T-cell (primary cell): ENCODE results near the gene ERC2. TPM values are rescaled to one million over a fixed set of nuclear protein-coding genes. Genes with fewer than 3 reads are reported as not detected.

Source experiments
- ATAC-seq, 4 experiments: fragments of 200-7000 bp in 3 of 4; fragments of 150-1000 bp in 1 of 4; cut with Tn5 transposase; replicated peaks in 1 of 4; 1 replicate in 3 of 4; 2 replicates in 1 of 4; pipeline ENCODE4 v1.10.0; 2021; ENCODE audit warnings: moderate library complexity in 3 of 4, mild to moderate bottlenecking in 2 of 4, moderate number of reproducible peaks in 1 of 4
- CTCF ChIA-PET, 2 donors: fragments of 300-600 bp; sonication (Branson Sonifier 250); formaldehyde crosslinking; loops; one replicate each; lab custom pipeline; 2022; ENCODE audit warnings: antibody characterized with exemption in 2 of 2; lab: Charles Lee
- POLR2A ChIA-PET, 2 donors: fragments of 300-600 bp; sonication (Branson Sonifier 250); formaldehyde crosslinking; loops; one replicate each; lab custom pipeline; 2022; ENCODE audit warnings: antibody characterized with exemption in 2 of 2; lab: Charles Lee
- DNase-seq, 35 experiments: peaks; one replicate each; pipeline versions ENCODE4 v3.0.0 to v3.0.0-alpha.2; 2013 to 2023
- H3K27ac ChIP-seq: one replicate; pipeline ENCODE4 v1.5.1; 2013; ENCODE audit warnings: low read length
- H3K27me3 ChIP-seq, 2 experiments: replicated peaks in 1 of 2; 1 replicate in 1 of 2; 2 replicates in 1 of 2; pipeline versions ENCODE4 v1.6.1 to v1.7.0; 2013; ENCODE audit warnings: low read length in 1 of 2, mixed read lengths in 1 of 2; ENCODE audit not compliant: control insufficient read depth in 2 of 2, insufficient read depth in 2 of 2; ENCODE audit errors: extremely low read depth in 1 of 2
- H3K36me3 ChIP-seq, 2 donors: 1 replicate in 1 of 2; 2 replicates in 1 of 2; pipeline versions ENCODE4 v1.6.1 to v1.7.0; 2013; ENCODE audit warnings: low read length in 1 of 2; ENCODE audit not compliant: control insufficient read depth in 2 of 2, insufficient read depth in 1 of 2; ENCODE audit errors: extremely low read depth in 1 of 2
- H3K4me1 ChIP-seq, 2 experiments: 1 replicate in 1 of 2; 2 replicates in 1 of 2; pipeline versions ENCODE4 v1.6.1 to v1.7.0; 2013; ENCODE audit warnings: low read length in 2 of 2, mixed read lengths in 1 of 2; ENCODE audit not compliant: insufficient read depth in 2 of 2, control insufficient read depth in 1 of 2; ENCODE audit errors: extremely low read depth in 1 of 2
- H3K4me3 ChIP-seq, 2 donors: 1 replicate in 1 of 2; 2 replicates in 1 of 2; pipeline versions ENCODE4 v1.5.1 to v1.7.0; 2013; ENCODE audit warnings: mild to moderate bottlenecking in 2 of 2, low read length in 1 of 2, moderate library complexity in 1 of 2; ENCODE audit not compliant: control insufficient read depth in 1 of 2; ENCODE audit errors: extremely low read depth in 1 of 2
- H3K9me3 ChIP-seq: 2 replicates; pipeline ENCODE4 v1.7.0; 2013
- H3K27ac Mint-ChIP-seq, 2 donors: one replicate each; pipeline ENCODE4 v1.8.0; 2020 to 2021; ENCODE audit warnings: mild to moderate bottlenecking in 2 of 2, mixed read lengths in 2 of 2
- H3K27me3 Mint-ChIP-seq, 2 donors: one replicate each; pipeline ENCODE4 v1.8.0; 2021 to 2022; ENCODE audit warnings: mixed read lengths in 2 of 2
- H3K36me3 Mint-ChIP-seq: one replicate; pipeline ENCODE4 v1.8.0; 2021; ENCODE audit warnings: mixed read lengths
- H3K4me1 Mint-ChIP-seq, 3 donors: one replicate each; pipeline ENCODE4 v1.8.0; 2020 to 2022; ENCODE audit warnings: mixed read lengths in 3 of 3, mild to moderate bottlenecking in 1 of 3
- H3K4me3 Mint-ChIP-seq, 3 donors: one replicate each; pipeline ENCODE4 v1.8.0; 2020 to 2022; ENCODE audit warnings: mild to moderate bottlenecking in 3 of 3, mixed read lengths in 3 of 3, moderate library complexity in 3 of 3
- H3K9me3 Mint-ChIP-seq, 3 donors: one replicate each; pipeline ENCODE4 v1.8.0; 2020 to 2022; ENCODE audit warnings: mixed read lengths in 3 of 3
- WGBS: methylation state at CpG from one replicate; pipeline ENCODE4 v1.1.5; 2013; ENCODE audit warnings: missing lambda C conversion rate; ENCODE audit not compliant: insufficient coverage; 5-methylcytosine and 5-hydroxymethylcytosine counted together
- total RNA-seq, 35 experiments: library from RNA in 6 of 35; stranded (reverse) in 6 of 35; fragments of 120-200 nt in 1 of 35; gene quantifications; one replicate each; pipeline versions ENCODE4 v1.2.1 to v1.2.4 and lab custom pipeline; 2013 to 2026

The ERC2 gene
- total RNA-seq, 5 donors from 2014 or later (not counting 1 experiment from before 2014, with no cell fraction given), result not detected

- ATAC-seq (no peak), DNase-seq (peak in 1 of 35 experiments; percentile 1)
- Mint-ChIP-seq H3K9me3 (no peaks in the 10 kb centered on the region), H3K27me3 (peaks cover 3 to 4% of the 10 kb centered on the region in 2 donors), H3K27ac (no peak overlapping the region), H3K4me1 (no peaks in the 10 kb centered on the region), H3K36me3 (no peaks in the 10 kb centered on the region), H3K4me3 (no peak overlapping the region)
- ChIA-PET POLR2A (no interaction called here), CTCF (no interaction called here)
- Histone ChIP-seq H3K4me1 (no peaks in the 10 kb centered on the region), H3K9me3 (no peaks in the 10 kb centered on the region), H3K36me3 (no peaks in the 10 kb centered on the region), H3K27ac (no peak overlapping the region), H3K4me3 (no peak overlapping the region), H3K27me3 (no peaks in the 10 kb centered on the region)
- 83% methylated on average over 7 of the region's 7 CpGs for WGBS
These were observed 844.0 kb downstream of the ERC2 start for GRCh38 chr3:55624238-55624637.

- ATAC-seq (no peak), DNase-seq (no peak)
- Mint-ChIP-seq H3K36me3 (no peaks in the 10 kb centered on the region), H3K4me1 (no peaks in the 10 kb centered on the region), H3K27ac (no peak overlapping the region), H3K9me3 (no peaks in the 10 kb centered on the region), H3K4me3 (no peak overlapping the region), H3K27me3 (peaks cover 3 to 4% of the 10 kb centered on the region in 2 donors)
- WGBS, result 56% methylated on average over 1 of the region's 2 CpGs
- no peaks in the 10 kb centered on the region for H3K9me3 ChIP-seq
- H3K4me1 ChIP-seq, result no peaks in the 10 kb centered on the region
- no peak overlapping the region for H3K27ac ChIP-seq
- no peaks in the 10 kb centered on the region for H3K36me3 ChIP-seq
- H3K4me3 ChIP-seq, result no peak overlapping the region
- ChIA-PET POLR2A (no interaction called here), CTCF (no interaction called here)
- H3K27me3 ChIP-seq, result no peaks in the 10 kb centered on the region
These were observed 844.5 kb downstream of the ERC2 start for GRCh38 chr3:55623786-55624185.

GRCh38 chr3:55622733-55623132 lies 845.5 kb downstream of the ERC2 start:
- CTCF ChIA-PET, result no interaction called here
- H3K27me3 Mint-ChIP-seq, result peaks cover 3 to 4% of the 10 kb centered on the region in 2 donors

GRCh38 chr3:55622116-55622515 lies 846.2 kb downstream of the ERC2 start:
- Mint-ChIP-seq H3K9me3 (no peaks in the 10 kb centered on the region), H3K27me3 (peaks cover 3 to 4% of the 10 kb centered on the region in 2 donors), H3K4me3 (no peak overlapping the region), H3K27ac (no peak overlapping the region), H3K4me1 (no peaks in the 10 kb centered on the region), H3K36me3 (no peaks in the 10 kb centered on the region)
- no peaks in the 10 kb centered on the region for H3K27me3 ChIP-seq
- H3K4me1 ChIP-seq, result no peaks in the 10 kb centered on the region
- H3K27ac ChIP-seq, result no peak overlapping the region
- ChIA-PET CTCF (no interaction called here), POLR2A (no interaction called here)
- WGBS, result 67% methylated on average over 1 of the region's 3 CpGs
- no peak overlapping the region for H3K4me3 ChIP-seq
- H3K36me3 ChIP-seq, result no peaks in the 10 kb centered on the region
- no peaks in the 10 kb centered on the region for H3K9me3 ChIP-seq
- ATAC-seq, result no peak
- no peak for DNase-seq

More at GRCh38 chr3:55622733-55623132, 845.5 kb downstream of the ERC2 start:
- H3K4me1 ChIP-seq, result no peaks in the 10 kb centered on the region
- no peaks in the 10 kb centered on the region for H3K4me1 Mint-ChIP-seq
- no peak overlapping the region for H3K4me3 ChIP-seq
- ATAC-seq (no peak), DNase-seq (no peak)
- H3K27ac ChIP-seq, result no peak overlapping the region
- 95% methylated on average over 3 of the region's 3 CpGs for WGBS
- H3K27me3 ChIP-seq, result no peaks in the 10 kb centered on the region
- POLR2A ChIA-PET, result no interaction called here
- no peaks in the 10 kb centered on the region for H3K9me3 ChIP-seq
- H3K36me3 ChIP-seq, result no peaks in the 10 kb centered on the region
- no peaks in the 10 kb centered on the region for H3K9me3 Mint-ChIP-seq
- no peaks in the 10 kb centered on the region for H3K36me3 Mint-ChIP-seq
- no peak overlapping the region for H3K27ac Mint-ChIP-seq
- H3K4me3 Mint-ChIP-seq, result no peak overlapping the region

GRCh38 chr3:55621648-55622047 lies 846.6 kb downstream of the ERC2 start:
- no CpG with 5 or more reads among the region's 2 CpGs for WGBS
- no peak overlapping the region for H3K4me3 ChIP-seq
- H3K9me3 Mint-ChIP-seq, result no peaks in the 10 kb centered on the region
- no peaks in the 10 kb centered on the region for H3K36me3 ChIP-seq
- no peaks in the 10 kb centered on the region for H3K4me1 ChIP-seq
- ATAC-seq (no peak), DNase-seq (no peak)
- no peaks in the 10 kb centered on the region for H3K9me3 ChIP-seq
- H3K36me3 Mint-ChIP-seq, result no peaks in the 10 kb centered on the region
- H3K4me3 Mint-ChIP-seq, result no peak overlapping the region
- ChIA-PET POLR2A (no interaction called here), CTCF (no interaction called here)
- H3K27ac ChIP-seq, result no peak overlapping the region
- no peaks in the 10 kb centered on the region for H3K27me3 ChIP-seq
- H3K27me3 Mint-ChIP-seq, result peaks cover 3 to 4% of the 10 kb centered on the region in 2 donors
- no peak overlapping the region for H3K27ac Mint-ChIP-seq
- no peaks in the 10 kb centered on the region for H3K4me1 Mint-ChIP-seq

- CTCF ChIA-PET, result no interaction called here
- H3K9me3 Mint-ChIP-seq, result no peaks in the 10 kb centered on the region
These were observed 847.2 kb downstream of the ERC2 start for GRCh38 chr3:55621026-55621422.

More at GRCh38 chr3:55621026-55621422, 847.2 kb downstream of the ERC2 start:
- POLR2A ChIA-PET, result no interaction called here
- Mint-ChIP-seq H3K36me3 (no peaks in the 10 kb centered on the region), H3K27me3 (peaks cover 3 to 4% of the 10 kb centered on the region in 2 donors), H3K4me3 (no peak overlapping the region), H3K27ac (no peak overlapping the region), H3K4me1 (no peaks in the 10 kb centered on the region)
- Histone ChIP-seq H3K36me3 (no peaks in the 10 kb centered on the region), H3K27me3 (no peaks in the 10 kb centered on the region), H3K9me3 (no peaks in the 10 kb centered on the region), H3K4me1 (no peaks in the 10 kb centered on the region), H3K27ac (no peak overlapping the region), H3K4me3 (no peak overlapping the region)
- WGBS, result 50% methylated on average over 1 of the region's 3 CpGs
- no peak for ATAC-seq
- no peak for DNase-seq
